Measurements from ENCODE around the gene C19orf12. TPM values are rescaled to one million over a fixed set of nuclear protein-coding genes. Genes with fewer than 3 reads are reported as not detected.

C19orf12 gene
- total and polyA plus RNA-seq, 2 donors (not counting 1 experiment from before 2014, with no cell fraction given): 25.4 to 26.8 TPM

DNA sequence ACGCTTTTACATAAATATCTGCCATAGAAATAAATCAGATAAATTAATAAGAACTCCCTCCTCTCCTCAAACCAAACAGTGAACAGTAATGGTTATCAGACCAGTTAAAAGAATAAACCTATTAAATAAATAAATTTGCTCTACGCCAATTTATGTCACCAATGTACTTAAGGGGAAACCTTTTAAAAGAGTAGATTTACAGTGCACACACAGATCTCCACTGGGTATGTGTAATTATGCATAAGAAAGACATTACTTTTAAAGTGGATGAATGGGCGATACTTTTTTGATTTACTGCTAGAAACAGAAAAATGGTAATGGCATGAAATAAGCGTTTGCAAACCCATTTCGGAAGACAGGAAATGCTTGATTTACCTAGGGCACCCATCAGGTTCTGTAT, 34.9 kb upstream of the C19orf12 start:
- no peak overlapping the region for H3K9ac ChIP-seq (ENCODE audit: insufficient read depth, low read length)
- H3K27ac ChIP-seq (ENCODE audit: insufficient read depth, low read length): no peak overlapping the region
- no peaks in the 10 kb centered on the region for H3K9me3 ChIP-seq (ENCODE audit: control insufficient read depth, insufficient read depth, low read depth, low read length)
- no peak overlapping the region for H3K4me3 ChIP-seq (replicated peaks in 1 of 4; ENCODE audit: control extremely low read depth in 1 of 4, insufficient read depth in 1 of 4, low read depth in 3 of 4, low read length in 4 of 4)
- no peaks in the 10 kb centered on the region for H3K36me3 ChIP-seq (ENCODE audit: control insufficient read depth, insufficient read depth, low read length)
- H4K20me1 ChIP-seq (ENCODE audit: control insufficient read depth, extremely low read depth, insufficient read depth, low read length): no peaks in the 10 kb centered on the region
- no peaks in the 10 kb centered on the region for H3K79me2 ChIP-seq (ENCODE audit: control insufficient read depth, insufficient read depth, low read length)
- no peak overlapping the region for H2AFZ ChIP-seq (ENCODE audit: low read length)
- no peaks in the 10 kb centered on the region for H3K4me1 ChIP-seq (ENCODE audit: control insufficient read depth, extremely low read depth, insufficient read depth, low read length)
- no peak for TF ChIP-seq CTCF (conservative IDR thresholded peaks at IDR 0.05 in 1 of 2, IDR thresholded peaks at IDR 0.05 in 1 of 2; ENCODE audit: low read depth in 1 of 2, low read length in 2 of 2)
- TF ChIP-seq EZH2 (IDR thresholded peaks at IDR 0.05; ENCODE audit: low read length, missing control alignments): no peak
- DNase-seq (ENCODE audit: low read depth in 2 of 2): no peak
- H3K27me3 ChIP-seq (ENCODE audit: control insufficient read depth, insufficient read depth, low read length): no peaks in the 10 kb centered on the region
- H3K4me2 ChIP-seq (ENCODE audit: extremely low read depth, insufficient read depth, low read length): no peak overlapping the region

DNA sequence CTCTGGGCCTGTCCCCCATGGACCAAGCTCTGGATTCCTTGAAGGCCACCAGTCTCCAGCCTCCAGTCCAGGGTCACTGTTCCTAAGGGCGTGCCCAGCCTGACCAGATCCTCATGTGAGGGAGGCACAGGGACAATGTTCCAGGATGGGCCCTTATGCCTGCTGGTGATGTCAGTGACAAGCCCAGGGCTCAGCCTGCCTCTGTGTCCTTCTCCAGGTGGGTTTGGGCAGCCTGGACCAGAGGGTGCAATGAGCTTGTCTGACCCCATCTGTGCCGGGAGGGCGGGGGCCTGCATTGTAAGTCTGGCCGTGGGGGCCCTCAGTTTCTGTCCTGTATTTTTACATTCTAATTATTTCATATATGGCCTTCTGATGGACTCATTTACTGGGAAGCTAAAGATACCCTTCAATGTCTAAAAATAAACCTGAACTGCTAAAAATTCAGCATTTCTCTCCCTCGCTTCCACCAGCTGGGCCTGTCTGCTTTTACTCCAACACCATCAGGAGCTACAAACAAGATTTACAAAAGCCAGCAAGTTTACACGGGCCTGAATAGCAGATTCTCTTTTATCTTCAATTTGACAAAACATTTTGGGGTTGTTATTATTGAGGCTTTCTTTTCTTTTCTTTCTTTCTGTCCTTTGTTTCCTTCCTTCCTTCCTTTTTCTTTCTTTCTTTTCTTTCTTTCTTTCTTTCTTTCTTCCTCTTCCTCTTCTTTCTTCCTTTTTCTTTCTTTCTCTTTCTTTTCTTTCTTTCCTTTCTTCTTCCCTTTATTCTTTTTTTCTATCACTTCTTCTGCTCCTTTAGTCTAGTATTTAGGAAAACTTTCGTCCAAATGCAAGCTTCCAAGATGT, 34.2 kb upstream of the C19orf12 start:
- no peak overlapping the region for H3K9ac ChIP-seq (ENCODE audit: insufficient read depth, low read length)
- H3K79me2 ChIP-seq (ENCODE audit: control insufficient read depth, insufficient read depth, low read length): no peaks in the 10 kb centered on the region
- DNase-seq (ENCODE audit: low read depth in 2 of 2): no peak
- no peak overlapping the region for H3K4me3 ChIP-seq (replicated peaks in 1 of 4; ENCODE audit: control extremely low read depth in 1 of 4, insufficient read depth in 1 of 4, low read depth in 3 of 4, low read length in 4 of 4)
- TF ChIP-seq CTCF (conservative IDR thresholded peaks at IDR 0.05 in 1 of 2, IDR thresholded peaks at IDR 0.05 in 1 of 2; ENCODE audit: low read depth in 1 of 2, low read length in 2 of 2) (no peak), EZH2 (IDR thresholded peaks at IDR 0.05; ENCODE audit: low read length, missing control alignments) (no peak)
- no peaks in the 10 kb centered on the region for H3K36me3 ChIP-seq (ENCODE audit: control insufficient read depth, insufficient read depth, low read length)
- no peaks in the 10 kb centered on the region for H3K27me3 ChIP-seq (ENCODE audit: control insufficient read depth, insufficient read depth, low read length)
- H2AFZ ChIP-seq (ENCODE audit: low read length): no peak overlapping the region
- no peak overlapping the region for H3K27ac ChIP-seq (ENCODE audit: insufficient read depth, low read length)
- H4K20me1 ChIP-seq (ENCODE audit: control insufficient read depth, extremely low read depth, insufficient read depth, low read length): no peaks in the 10 kb centered on the region
- no peaks in the 10 kb centered on the region for H3K9me3 ChIP-seq (ENCODE audit: control insufficient read depth, insufficient read depth, low read depth, low read length)
- no peaks in the 10 kb centered on the region for H3K4me1 ChIP-seq (ENCODE audit: control insufficient read depth, extremely low read depth, insufficient read depth, low read length)
- no peak overlapping the region for H3K4me2 ChIP-seq (ENCODE audit: extremely low read depth, insufficient read depth, low read length)

GRCh38 chr19:29745253-29745652, 30.2 kb upstream of the C19orf12 start:
- Histone ChIP-seq H3K4me2 (ENCODE audit: extremely low read depth, insufficient read depth, low read length) (no peak overlapping the region), H3K4me3 (replicated peaks in 1 of 4; ENCODE audit: control extremely low read depth in 1 of 4, insufficient read depth in 1 of 4, low read depth in 3 of 4, low read length in 4 of 4) (no peak overlapping the region), H2AFZ (ENCODE audit: low read length) (no peak overlapping the region), H3K79me2 (ENCODE audit: control insufficient read depth, insufficient read depth, low read length) (no peaks in the 10 kb centered on the region), H3K36me3 (ENCODE audit: control insufficient read depth, insufficient read depth, low read length) (no peaks in the 10 kb centered on the region), H3K9me3 (ENCODE audit: control insufficient read depth, insufficient read depth, low read depth, low read length) (no peaks in the 10 kb centered on the region), H3K27ac (ENCODE audit: insufficient read depth, low read length) (no peak overlapping the region), H3K4me1 (ENCODE audit: control insufficient read depth, extremely low read depth, insufficient read depth, low read length) (no peaks in the 10 kb centered on the region), H4K20me1 (ENCODE audit: control insufficient read depth, extremely low read depth, insufficient read depth, low read length) (no peaks in the 10 kb centered on the region), H3K27me3 (ENCODE audit: control insufficient read depth, insufficient read depth, low read length) (no peaks in the 10 kb centered on the region), H3K9ac (ENCODE audit: insufficient read depth, low read length) (no peak overlapping the region)
- no peak for TF ChIP-seq EZH2 (IDR thresholded peaks at IDR 0.05; ENCODE audit: low read length, missing control alignments)
- TF ChIP-seq CTCF (conservative IDR thresholded peaks at IDR 0.05 in 1 of 2, IDR thresholded peaks at IDR 0.05 in 1 of 2; ENCODE audit: low read depth in 1 of 2, low read length in 2 of 2): peak in 1 of 2 donors; percentile 9
- no peak for DNase-seq (ENCODE audit: low read depth in 2 of 2)
